GM12875 (cell line): ENCODE results near the gene MAP7.
"Not testable (repeated sequence)": the region's sequence is repeated elsewhere in the genome, so short reads cannot be mapped to it uniquely, and the experiment has no call there.

ENCODE experiments used
- H3K4me3 ChIP-seq: one replicate; pipeline ENCODE4 v1.5.1; 2011; ENCODE audit warnings: low read depth, low read length, control low read depth
- TF ChIP-seq, protein P1 (sequence below): IDR thresholded peaks from 2 replicates; pipeline ENCODE4 v1.5.1; 2011; ENCODE audit warnings: low read depth, mild to moderate bottlenecking, control low read depth, inconsistent platforms, low read length, moderate library complexity, borderline replicate concordance; ENCODE audit not compliant: insufficient read depth

The MAP7 gene

DNA sequence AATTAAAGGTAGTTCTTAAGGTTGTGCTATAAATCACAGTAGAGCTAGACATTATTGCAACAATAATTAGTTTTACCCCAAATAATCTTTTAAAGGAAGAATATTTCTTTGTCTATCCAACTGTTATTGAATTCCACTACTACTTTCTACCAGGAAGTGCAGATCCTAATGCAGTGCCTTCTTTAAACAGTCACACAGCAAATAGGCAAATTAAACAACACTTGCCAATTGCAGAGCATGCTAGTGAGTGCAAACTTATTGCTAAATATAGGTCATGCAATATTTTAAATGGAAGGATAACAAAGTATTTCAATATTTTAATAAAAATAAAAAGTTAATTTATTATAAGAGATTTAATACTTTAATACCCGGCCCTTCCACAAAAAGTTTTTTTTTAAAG is 153.3 kb downstream of the MAP7 start:
- TF ChIP-seq, protein P1, sequence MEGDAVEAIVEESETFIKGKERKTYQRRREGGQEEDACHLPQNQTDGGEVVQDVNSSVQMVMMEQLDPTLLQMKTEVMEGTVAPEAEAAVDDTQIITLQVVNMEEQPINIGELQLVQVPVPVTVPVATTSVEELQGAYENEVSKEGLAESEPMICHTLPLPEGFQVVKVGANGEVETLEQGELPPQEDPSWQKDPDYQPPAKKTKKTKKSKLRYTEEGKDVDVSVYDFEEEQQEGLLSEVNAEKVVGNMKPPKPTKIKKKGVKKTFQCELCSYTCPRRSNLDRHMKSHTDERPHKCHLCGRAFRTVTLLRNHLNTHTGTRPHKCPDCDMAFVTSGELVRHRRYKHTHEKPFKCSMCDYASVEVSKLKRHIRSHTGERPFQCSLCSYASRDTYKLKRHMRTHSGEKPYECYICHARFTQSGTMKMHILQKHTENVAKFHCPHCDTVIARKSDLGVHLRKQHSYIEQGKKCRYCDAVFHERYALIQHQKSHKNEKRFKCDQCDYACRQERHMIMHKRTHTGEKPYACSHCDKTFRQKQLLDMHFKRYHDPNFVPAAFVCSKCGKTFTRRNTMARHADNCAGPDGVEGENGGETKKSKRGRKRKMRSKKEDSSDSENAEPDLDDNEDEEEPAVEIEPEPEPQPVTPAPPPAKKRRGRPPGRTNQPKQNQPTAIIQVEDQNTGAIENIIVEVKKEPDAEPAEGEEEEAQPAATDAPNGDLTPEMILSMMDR, result no peak
- H3K4me3 ChIP-seq, result no peak overlapping the region

DNA sequence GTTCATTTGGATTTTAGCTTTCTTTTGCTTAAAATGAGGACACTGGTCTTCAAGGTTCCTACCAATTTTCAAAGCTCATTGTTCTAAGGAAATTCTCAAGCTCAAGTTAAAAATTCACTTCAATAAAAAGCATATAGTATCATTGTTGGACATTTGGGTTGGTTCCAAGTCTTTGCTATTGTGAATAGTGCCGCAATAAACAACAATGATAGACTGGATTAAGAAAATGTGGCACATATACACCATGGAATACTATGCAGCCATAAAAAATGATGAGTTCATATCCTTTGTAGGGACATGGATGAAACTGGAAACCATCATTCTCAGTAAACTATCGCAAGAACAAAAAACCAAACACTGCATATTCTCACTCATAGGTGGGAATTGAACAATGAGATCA is 159.3 kb downstream of the MAP7 start:
- H3K4me3 ChIP-seq, result not testable (repeated sequence)

- TF ChIP-seq, protein P1, result no peak
- no peak overlapping the region for H3K4me3 ChIP-seq
Observed at GRCh38 chr6:136387316-136387715, 162.9 kb downstream of the MAP7 start.

GRCh38 chr6:136383268-136383937 is 166.8 kb downstream of the MAP7 start:
- H3K4me3 ChIP-seq, result no peak overlapping the region
- TF ChIP-seq, protein P1, result no peak

DNA sequence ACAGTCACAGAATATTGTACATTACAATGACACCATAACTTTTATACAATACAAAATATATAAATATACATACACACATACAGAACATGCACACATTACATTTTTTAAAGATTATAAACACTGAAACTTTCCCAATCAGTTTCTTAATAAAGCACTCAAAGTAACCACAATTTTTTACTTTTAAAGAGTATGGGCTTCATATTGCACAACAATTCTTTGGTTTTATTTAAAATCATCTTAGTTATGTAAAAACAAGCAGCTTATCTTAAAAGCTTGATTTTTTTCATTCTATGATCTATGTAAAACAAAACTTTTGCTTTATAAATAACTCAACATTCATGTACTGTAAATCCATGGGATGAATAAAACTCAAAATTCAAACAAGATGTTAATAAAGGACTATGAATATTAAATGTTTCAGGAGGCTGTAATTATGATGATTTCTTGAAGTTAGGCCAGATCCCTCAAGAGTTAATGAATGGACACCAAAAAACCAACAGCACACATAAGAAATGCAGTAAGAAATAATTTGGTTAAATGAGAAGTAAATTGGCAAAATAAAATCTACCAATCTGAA is 167.5 kb downstream of the MAP7 start:
- no peak overlapping the region for H3K4me3 ChIP-seq
- TF ChIP-seq, protein P1, result no peak

DNA sequence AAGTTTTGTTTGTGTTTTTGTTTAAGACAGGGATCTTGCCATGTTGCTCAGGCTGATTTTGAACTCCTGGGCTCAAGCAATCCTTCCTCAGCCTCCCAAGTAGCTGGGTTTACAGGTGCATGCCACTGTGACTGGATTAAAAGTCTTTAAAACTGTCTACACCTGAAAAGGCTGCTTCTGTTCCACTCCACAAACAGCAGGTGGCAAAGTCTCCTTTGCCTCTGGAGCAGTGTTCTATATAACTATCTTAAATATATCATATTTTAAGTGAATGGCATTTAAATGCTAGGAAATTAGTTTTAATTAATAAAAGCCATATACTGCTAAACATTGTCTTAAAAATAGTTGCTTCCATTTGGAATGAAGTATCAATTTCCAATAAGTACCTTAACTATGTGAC is 171.3 kb downstream of the MAP7 start:
- TF ChIP-seq, protein P1, result no peak
- H3K4me3 ChIP-seq, result no peak overlapping the region

DNA sequence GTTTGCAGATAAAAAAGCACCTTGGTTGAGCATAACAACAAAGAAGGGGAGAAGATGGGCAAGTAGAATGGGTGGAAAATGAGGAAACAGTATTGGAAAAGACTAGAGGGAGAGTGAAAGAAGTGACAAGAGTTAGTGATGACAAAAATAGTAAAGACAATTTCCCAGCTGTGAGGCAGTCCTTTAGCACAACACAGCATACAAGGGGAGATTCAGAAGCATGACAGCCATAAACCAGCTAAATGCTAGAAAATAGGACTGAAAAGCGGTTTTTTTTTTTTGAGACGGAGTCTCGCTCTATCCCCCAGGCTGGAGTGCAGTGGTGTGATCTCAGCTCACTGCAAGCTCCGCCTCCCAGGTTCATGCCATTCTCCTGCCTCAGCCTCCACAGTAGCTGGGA is 174.4 kb downstream of the MAP7 start:
- not testable (repeated sequence) for H3K4me3 ChIP-seq

DNA sequence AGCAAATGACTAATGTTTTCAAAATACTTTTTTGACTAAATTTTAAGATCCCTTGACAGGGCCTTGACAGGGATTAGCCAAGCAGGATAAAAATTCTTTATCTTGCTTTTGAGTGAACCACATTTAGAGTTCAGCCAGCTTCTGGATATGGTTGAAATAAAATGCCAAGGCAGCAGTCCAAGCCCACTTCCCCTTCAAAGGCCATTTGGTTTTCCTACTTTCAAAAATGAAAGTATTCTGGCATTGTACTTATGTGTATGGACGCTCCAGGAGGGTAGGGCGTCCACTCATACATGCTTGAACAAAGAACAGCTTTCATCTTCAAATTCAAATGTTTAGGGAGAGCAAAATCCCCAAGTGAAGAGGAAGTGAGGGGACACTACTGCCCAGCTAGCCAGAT is 178.3 kb downstream of the MAP7 start:
- TF ChIP-seq, protein P1, result no peak

More for the DNA sequence above, 178.3 kb downstream of the MAP7 start:
- H3K4me3 ChIP-seq, result no peak overlapping the region
